BLaER1 (cell line): ENCODE data around the gene PPP2R5B.

Experiments
- H3K27ac ChIP-seq: shearing (Covaris generic); formaldehyde crosslinking; 2 replicates; pipeline ENCODE4 v1.8.1; 2022
- H3K27me3 ChIP-seq: shearing (Covaris generic); formaldehyde crosslinking; 2 replicates; pipeline ENCODE4 v1.8.1; 2022
- H3K36me3 ChIP-seq: shearing (Covaris generic); formaldehyde crosslinking; 2 replicates; pipeline ENCODE4 v1.8.1; 2022
- H3K4me1 ChIP-seq: shearing (Covaris generic); formaldehyde crosslinking; 2 replicates; pipeline ENCODE4 v1.8.1; 2022
- H3K4me2 ChIP-seq: shearing (Covaris generic); formaldehyde crosslinking; 2 replicates; pipeline ENCODE4 v1.8.1; 2022
- H3K4me3 ChIP-seq: shearing (Covaris generic); formaldehyde crosslinking; 2 replicates; pipeline ENCODE4 v1.8.1; 2022
- H3K9ac ChIP-seq: shearing (Covaris generic); formaldehyde crosslinking; 2 replicates; pipeline ENCODE4 v1.8.1; 2022
- H3K9me3 ChIP-seq: shearing (Covaris generic); formaldehyde crosslinking; 2 replicates; pipeline ENCODE4 v1.8.1; 2022
- H4K20me1 ChIP-seq: shearing (Covaris generic); formaldehyde crosslinking; 2 replicates; pipeline ENCODE4 v1.8.1; 2022
- Cebpa-rat ChIP-seq: shearing (Covaris generic); IDR thresholded peaks from 2 replicates; pipeline ENCODE4 v1.8.1; 2022

PPP2R5B gene

GRCh38 chr11:64888729-64889511 is 35.6 kb upstream of the PPP2R5B start:
- Histone ChIP-seq H4K20me1 (no peaks in the 10 kb centered on the region), H3K9ac (peak overlapping the region; percentile 64; the same call in 1 of the 2 replicates)

GRCh38 chr11:64890522-64890939 is 34.0 kb upstream of the PPP2R5B start:
- peaks cover 12% of the 10 kb centered on the region; the same call in 1 of the 2 replicates for H3K36me3 ChIP-seq
- H3K4me2 ChIP-seq: peak overlapping the region; percentile 92
- TF ChIP-seq Cebpa-rat: no peak
- peak overlapping the region; percentile 88 for H3K27ac ChIP-seq
- H3K9ac ChIP-seq: 0 out of 2 replicates have a peak overlapping the region, but pooled peaks have one; percentile 34
- H4K20me1 ChIP-seq: no peaks in the 10 kb centered on the region
- no peak overlapping the region for H3K4me3 ChIP-seq
- no peaks in the 10 kb centered on the region for H3K27me3 ChIP-seq
- no peaks in the 10 kb centered on the region for H3K9me3 ChIP-seq
- H3K4me1 ChIP-seq: peaks cover 84% of the 10 kb centered on the region

More at GRCh38 chr11:64888729-64889511, 35.6 kb upstream of the PPP2R5B start:
- Histone ChIP-seq H3K4me3 (no peak overlapping the region), H3K9me3 (no peaks in the 10 kb centered on the region), H3K27ac (peak overlapping the region; percentile 75), H3K4me2 (peak overlapping the region; percentile 92), H3K36me3 (no peaks in the 10 kb centered on the region), H3K4me1 (peaks cover 91% of the 10 kb centered on the region), H3K27me3 (no peaks in the 10 kb centered on the region)
- TF ChIP-seq Cebpa-rat: no peak

DNA sequence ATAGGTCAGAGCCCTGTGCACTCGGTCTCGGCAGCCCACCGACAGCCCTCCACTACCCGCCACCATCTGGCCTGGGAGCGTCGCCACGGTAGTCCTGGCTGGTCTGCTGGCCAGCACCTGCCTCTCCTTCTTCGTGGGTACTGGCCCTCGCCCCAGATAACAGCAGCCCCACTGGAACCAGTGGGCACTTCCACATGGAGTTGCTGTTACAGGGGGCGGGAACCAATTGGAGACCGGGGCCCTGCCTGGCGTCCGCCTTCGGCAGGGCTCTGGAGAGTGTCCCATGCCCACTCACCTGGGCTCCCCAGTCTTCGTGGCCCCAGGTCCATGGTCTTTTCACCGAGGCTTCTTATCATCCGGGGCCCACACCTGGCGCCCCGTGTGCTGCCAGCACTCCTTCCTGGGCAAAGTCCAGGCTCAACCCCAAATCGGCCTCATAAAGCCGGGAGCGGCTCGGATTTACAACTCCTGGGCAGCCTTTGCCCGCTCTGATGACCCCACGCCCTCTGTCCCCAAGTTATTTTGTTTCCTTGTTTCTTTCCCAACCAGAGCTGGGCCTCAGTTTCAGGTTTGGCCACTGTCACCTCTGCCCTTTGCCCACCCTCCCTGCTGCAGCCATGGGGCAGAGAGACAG is 33.2 kb upstream of the PPP2R5B start:
- H3K27me3 ChIP-seq: no peaks in the 10 kb centered on the region
- peaks cover 85% of the 10 kb centered on the region for H3K4me1 ChIP-seq
- H3K9me3 ChIP-seq: no peaks in the 10 kb centered on the region
- peak overlapping the region; percentile 77 for H3K9ac ChIP-seq
- peak overlapping the region; percentile 92 for H3K4me2 ChIP-seq
- no peaks in the 10 kb centered on the region for H4K20me1 ChIP-seq
- no peak for TF ChIP-seq Cebpa-rat
- H3K27ac ChIP-seq: peak overlapping the region; percentile 88
- peaks cover 20% of the 10 kb centered on the region for H3K36me3 ChIP-seq
- H3K4me3 ChIP-seq: no peak overlapping the region

GRCh38 chr11:64891880-64892279 is 32.6 kb upstream of the PPP2R5B start:
- peaks cover 89% of the 10 kb centered on the region for H3K4me1 ChIP-seq
- H3K4me2 ChIP-seq: peak overlapping the region; percentile 92
- no peak for TF ChIP-seq Cebpa-rat
- no peaks in the 10 kb centered on the region for H3K27me3 ChIP-seq
- peaks cover 25% of the 10 kb centered on the region for H3K36me3 ChIP-seq
- no peaks in the 10 kb centered on the region for H4K20me1 ChIP-seq
- peak overlapping the region; percentile 88 for H3K27ac ChIP-seq
- no peaks in the 10 kb centered on the region for H3K9me3 ChIP-seq
- peak overlapping the region; percentile 77 for H3K9ac ChIP-seq
- no peak overlapping the region for H3K4me3 ChIP-seq

DNA sequence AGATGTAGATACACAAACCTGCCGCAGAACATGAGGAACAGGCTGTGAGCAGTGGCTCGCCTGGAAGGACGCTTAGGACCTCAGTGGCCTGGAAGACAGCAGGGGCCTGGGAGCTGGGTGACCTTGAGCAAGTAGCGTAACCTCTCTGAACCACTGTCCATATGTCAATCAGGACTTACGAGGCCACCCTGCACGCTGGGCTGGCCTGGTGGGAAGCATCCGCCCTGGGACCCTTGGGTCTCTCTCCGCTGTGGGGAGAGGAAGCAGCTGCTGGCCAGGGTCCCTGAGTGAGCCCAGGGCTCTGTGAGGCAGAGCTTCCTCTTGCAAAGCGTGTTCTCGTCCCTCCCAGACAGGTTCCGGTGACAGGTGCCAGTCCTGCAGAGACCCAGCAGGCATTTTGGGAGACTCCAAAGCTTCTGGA is 32.1 kb upstream of the PPP2R5B start:
- peak overlapping the region; percentile 20; the same call in 1 of the 2 replicates for H3K4me3 ChIP-seq
- TF ChIP-seq Cebpa-rat: no peak
- H3K27me3 ChIP-seq: no peaks in the 10 kb centered on the region
- H3K4me1 ChIP-seq: peaks cover 89% of the 10 kb centered on the region
- H4K20me1 ChIP-seq: no peaks in the 10 kb centered on the region
- H3K4me2 ChIP-seq: peak overlapping the region; percentile 92
- peaks cover 30% of the 10 kb centered on the region for H3K36me3 ChIP-seq
- H3K9me3 ChIP-seq: no peaks in the 10 kb centered on the region
- peak overlapping the region; percentile 88 for H3K27ac ChIP-seq
- peak overlapping the region; percentile 77 for H3K9ac ChIP-seq

GRCh38 chr11:64892838-64893193 is 31.7 kb upstream of the PPP2R5B start:
- peaks cover 89% of the 10 kb centered on the region for H3K4me1 ChIP-seq
- H3K4me3 ChIP-seq: peak overlapping the region; percentile 20
- H3K27ac ChIP-seq: peak overlapping the region; percentile 88

DNA sequence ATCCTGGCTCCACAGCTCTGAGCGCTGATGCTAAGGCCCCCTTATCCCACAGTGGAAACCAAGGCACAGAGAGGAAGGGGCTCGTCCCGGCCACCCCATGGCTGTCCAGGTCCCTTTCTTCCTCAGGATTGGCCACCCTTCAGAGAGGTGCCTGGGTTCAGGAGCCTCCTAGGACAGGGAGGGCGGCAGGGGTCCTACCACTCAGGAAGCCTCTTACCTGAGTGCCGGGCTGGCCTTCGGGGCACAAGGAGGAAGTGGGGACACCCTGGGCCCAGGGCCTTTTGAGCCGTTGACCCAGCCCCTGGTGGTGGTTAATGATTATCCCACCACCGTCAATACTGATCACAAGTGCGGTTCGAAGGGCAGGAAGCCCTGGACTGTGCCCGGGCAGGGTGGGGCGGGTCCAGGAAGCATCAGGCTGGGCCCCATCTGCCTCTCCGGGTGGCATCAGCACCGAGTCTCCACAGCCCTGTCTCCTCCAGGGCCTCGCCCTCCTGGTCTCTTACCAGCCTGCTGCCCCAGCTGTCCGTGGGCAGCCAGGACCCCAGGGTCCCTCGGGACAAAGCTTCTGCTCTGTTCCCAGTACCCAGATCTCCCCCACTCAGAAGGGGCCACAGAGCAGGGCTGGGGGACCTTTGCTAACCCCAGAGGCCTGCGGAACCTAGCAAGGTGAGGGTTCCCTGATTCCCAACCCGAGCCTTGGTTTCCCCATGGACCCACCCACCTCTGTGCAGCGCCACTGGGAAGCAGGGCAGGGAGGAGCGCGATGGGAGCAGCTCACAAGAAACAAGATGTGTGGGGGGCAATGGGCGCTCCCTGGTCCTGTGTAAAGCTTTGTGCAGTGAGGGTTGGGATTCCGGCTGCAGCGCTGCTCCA is 31.1 kb upstream of the PPP2R5B start:
- no peak for TF ChIP-seq Cebpa-rat
- H3K27ac ChIP-seq: peak overlapping the region; percentile 88
- H3K4me2 ChIP-seq: peak overlapping the region; percentile 92
- peaks cover 41% of the 10 kb centered on the region for H3K36me3 ChIP-seq
- no peaks in the 10 kb centered on the region for H3K27me3 ChIP-seq
- H4K20me1 ChIP-seq: no peaks in the 10 kb centered on the region
- H3K9ac ChIP-seq: peak overlapping the region; percentile 77
- H3K4me1 ChIP-seq: peaks cover 84% of the 10 kb centered on the region
- H3K4me3 ChIP-seq: peak overlapping the region; percentile 20; the same call in 1 of the 2 replicates
- H3K9me3 ChIP-seq: no peaks in the 10 kb centered on the region

More at GRCh38 chr11:64892838-64893193, 31.7 kb upstream of the PPP2R5B start:
- Histone ChIP-seq H3K4me2 (peak overlapping the region; percentile 92), H4K20me1 (no peaks in the 10 kb centered on the region), H3K9ac (peak overlapping the region; percentile 77), H3K9me3 (no peaks in the 10 kb centered on the region), H3K27me3 (no peaks in the 10 kb centered on the region), H3K36me3 (peaks cover 34% of the 10 kb centered on the region)
- TF ChIP-seq Cebpa-rat: no peak

GRCh38 chr11:64894070-64894811 is 30.2 kb upstream of the PPP2R5B start:
- peak overlapping the region; percentile 88 for H3K27ac ChIP-seq
- TF ChIP-seq Cebpa-rat: no peak
- H3K4me1 ChIP-seq: peaks cover 75% of the 10 kb centered on the region
- peaks cover 49% of the 10 kb centered on the region for H3K36me3 ChIP-seq
- no peaks in the 10 kb centered on the region for H4K20me1 ChIP-seq
- H3K9ac ChIP-seq: peak overlapping the region; percentile 77
- H3K9me3 ChIP-seq: no peaks in the 10 kb centered on the region
- peak overlapping the region; percentile 92 for H3K4me2 ChIP-seq
- H3K4me3 ChIP-seq: no peak overlapping the region; the same call in 1 of the 2 replicates
- no peaks in the 10 kb centered on the region for H3K27me3 ChIP-seq
